ENCODE measurements around the gene GALR1.

The GALR1 gene

GRCh38 chr18:77222464-77222863, 27.2 kb upstream of the GALR1 start:
- no peaks in the 10 kb centered on the region for H3K27me3 ChIP-seq (ENCODE audit: insufficient read depth, poor library complexity, severe bottlenecking)
- TF ChIP-seq SPI1 (IDR thresholded peaks at IDR 0.05; ENCODE audit: borderline replicate concordance, low read depth): no peak
- TF ChIP-seq POLR2AphosphoS5 (IDR thresholded peaks at IDR 0.05; ENCODE audit: low read depth): no peak
- TF ChIP-seq CTCF (IDR thresholded peaks at IDR 0.05; ENCODE audit: insufficient read depth, low read length): no peak
- no peak for TF ChIP-seq REST (IDR thresholded peaks at IDR 0.05; ENCODE audit: insufficient replicate concordance, low read depth)
- TF ChIP-seq GABPA (IDR thresholded peaks at IDR 0.05; ENCODE audit: low read depth): no peak
- no peak for DNase-seq (ENCODE audit: low read depth in 1 of 2, low spot score in 1 of 2)
- H3K4me3 ChIP-seq (replicated peaks; ENCODE audit: insufficient read depth, low read length): no peak overlapping the region
- H3K27ac ChIP-seq (replicated peaks): no peak overlapping the region

DNA sequence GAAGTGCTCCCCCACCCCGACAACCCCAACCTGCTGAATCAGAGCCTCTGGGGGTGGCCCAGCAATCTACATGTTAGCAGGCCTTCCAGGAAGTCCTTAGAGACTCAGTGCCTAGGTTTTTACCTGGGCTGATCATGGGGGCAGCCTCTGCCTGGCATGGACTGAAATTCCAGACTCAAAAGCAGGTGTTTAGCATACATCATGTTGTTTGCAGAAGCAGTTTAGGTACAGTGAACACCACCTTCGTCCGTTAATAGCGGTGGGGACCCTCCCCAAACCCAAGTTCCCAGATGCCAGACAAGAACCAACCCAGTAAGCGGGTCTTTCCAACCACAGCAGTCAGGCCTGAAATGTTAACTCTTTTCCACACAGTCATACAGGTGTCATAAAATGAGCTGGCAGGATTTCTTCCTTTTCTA, 26.4 kb upstream of the GALR1 start:
- Histone ChIP-seq H3K27ac (replicated peaks) (no peak overlapping the region), H3K4me3 (replicated peaks; ENCODE audit: insufficient read depth, low read length) (no peak overlapping the region), H3K27me3 (ENCODE audit: insufficient read depth, poor library complexity, severe bottlenecking) (peaks cover 1% of the 10 kb centered on the region)
- no peak for DNase-seq (ENCODE audit: low read depth in 1 of 2, low spot score in 1 of 2)
- TF ChIP-seq REST (IDR thresholded peaks at IDR 0.05; ENCODE audit: insufficient replicate concordance, low read depth) (no peak), GABPA (IDR thresholded peaks at IDR 0.05; ENCODE audit: low read depth) (no peak), SPI1 (IDR thresholded peaks at IDR 0.05; ENCODE audit: borderline replicate concordance, low read depth) (no peak), CTCF (IDR thresholded peaks at IDR 0.05; ENCODE audit: insufficient read depth, low read length) (no peak), POLR2AphosphoS5 (IDR thresholded peaks at IDR 0.05; ENCODE audit: low read depth) (no peak)

DNA sequence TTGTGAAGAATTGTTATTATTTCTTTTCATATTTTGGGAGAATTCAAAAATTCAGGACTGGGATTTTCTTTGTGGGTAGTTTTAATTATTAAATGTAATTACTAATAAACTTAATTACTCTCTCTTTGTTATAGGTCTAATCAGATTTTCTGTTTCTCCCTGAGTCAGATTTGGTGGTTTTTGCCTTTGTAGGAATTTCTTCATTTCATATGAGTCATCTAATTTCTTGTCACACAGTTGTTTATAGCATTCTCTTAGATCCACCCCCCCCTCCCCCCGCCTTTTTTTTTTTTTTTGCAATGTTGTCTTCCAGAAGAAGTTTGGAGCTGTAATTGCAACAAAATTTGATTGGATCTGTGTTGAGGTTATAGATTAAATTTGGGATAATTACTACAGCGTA, 26.0 kb upstream of the GALR1 start:
- H3K4me3 ChIP-seq (replicated peaks; ENCODE audit: insufficient read depth, low read length): no peak overlapping the region
- no peak overlapping the region for H3K27ac ChIP-seq (replicated peaks)
- no peak for DNase-seq (ENCODE audit: low read depth in 1 of 2, low spot score in 1 of 2)
- TF ChIP-seq CTCF (IDR thresholded peaks at IDR 0.05; ENCODE audit: insufficient read depth, low read length) (no peak), SPI1 (IDR thresholded peaks at IDR 0.05; ENCODE audit: borderline replicate concordance, low read depth) (no peak), POLR2AphosphoS5 (IDR thresholded peaks at IDR 0.05; ENCODE audit: low read depth) (no peak), GABPA (IDR thresholded peaks at IDR 0.05; ENCODE audit: low read depth) (no peak), REST (IDR thresholded peaks at IDR 0.05; ENCODE audit: insufficient replicate concordance, low read depth) (no peak)
- H3K27me3 ChIP-seq (ENCODE audit: insufficient read depth, poor library complexity, severe bottlenecking): peaks cover 3% of the 10 kb centered on the region
